Urinary bladder (tissue), 4 donors: ENCODE data around the gene ANKRD65. TPM values are rescaled to one million over a fixed set of nuclear protein-coding genes. Genes with fewer than 3 reads are reported as not detected.
A peak's percentile ranks its signal among the peaks of the same experiment; 100 is the strongest.
"Not testable (repeated sequence)": the region's sequence is repeated elsewhere in the genome, so short reads cannot be mapped to it uniquely, and the experiment has no call there.

Experiments
- DNase-seq: peaks from one replicate; pipeline ENCODE4 v3.0.0-alpha.2; 2015; ENCODE audit errors: extremely low spot score
- H3K27ac ChIP-seq: one replicate; pipeline ENCODE4 v1.5.1; 2013; ENCODE audit warnings: low read depth, mild to moderate bottlenecking, moderate library complexity
- H3K36me3 ChIP-seq: one replicate; pipeline ENCODE4 v1.6.1; 2013; ENCODE audit warnings: mild to moderate bottlenecking, moderate library complexity; ENCODE audit not compliant: insufficient read depth
- H3K4me1 ChIP-seq: one replicate; pipeline ENCODE4 v1.6.1; 2013; ENCODE audit warnings: mild to moderate bottlenecking, moderate library complexity; ENCODE audit not compliant: insufficient read depth
- H3K4me3 ChIP-seq: one replicate; pipeline ENCODE4 v1.5.1; 2013; ENCODE audit warnings: low read depth, low read length
- WGBS: extraction: QIAGEN DNeasy Blood & Tissue Kit; methylation state at CpG from one replicate; pipeline ENCODE4 v1.1.7; 2013; 5-methylcytosine and 5-hydroxymethylcytosine counted together
- polyA plus RNA-seq: library from polyadenylated mRNA; stranded (reverse); fragments of 200-250 nt; gene quantifications from one replicate; pipeline ENCODE4 v1.2.3, GENCODE V29; 2013
- total RNA-seq: library from RNA; depleted of rRNA; stranded (reverse); fragments of >200 nt; gene quantifications from one replicate; pipeline ENCODE4 v1.2.3, GENCODE V29; 2014
- donor health status: healthy with polysubstance abuse.
- donor health status: healthy.

The ANKRD65 gene
- total and polyA plus RNA-seq, 2 donors, result 5.8 to 17.7 TPM

GRCh38 chr1:1430992-1431844 is 10.1 kb upstream of the ANKRD65 start:
- no peak overlapping the region for H3K4me3 ChIP-seq
- H3K27ac ChIP-seq, result peak overlapping the region; percentile 95
- WGBS, result 43% methylated on average over 18 of the region's 18 CpGs
- H3K36me3 ChIP-seq, result no peaks in the 10 kb centered on the region
- DNase-seq, result no peak
- no peaks in the 10 kb centered on the region for H3K4me1 ChIP-seq

GRCh38 chr1:1430114-1430982 is 9.3 kb upstream of the ANKRD65 start:
- H3K27ac ChIP-seq, result peak overlapping the region; percentile 92
- no peaks in the 10 kb centered on the region for H3K36me3 ChIP-seq
- 10% methylated on average over 35 of the region's 35 CpGs for WGBS
- H3K4me3 ChIP-seq, result no peak overlapping the region
- H3K4me1 ChIP-seq, result no peaks in the 10 kb centered on the region
- DNase-seq, result no peak

- WGBS, result 45% methylated on average over 6 of the region's 6 CpGs
- DNase-seq, result no peak
- no peaks in the 10 kb centered on the region for H3K36me3 ChIP-seq
- H3K4me3 ChIP-seq, result no peak overlapping the region
- H3K4me1 ChIP-seq, result no peaks in the 10 kb centered on the region
- H3K27ac ChIP-seq, result peak overlapping the region; percentile 11
Observed at GRCh38 chr1:1429671-1430073, 8.6 kb upstream of the ANKRD65 start.

- 89% methylated on average over 6 of the region's 6 CpGs for WGBS
- H3K36me3 ChIP-seq, DNase-seq, H3K4me3 ChIP-seq, H3K4me1 ChIP-seq, H3K27ac ChIP-seq: not testable (repeated sequence)
Observed at GRCh38 chr1:1428967-1429366, 7.9 kb upstream of the ANKRD65 start.

GRCh38 chr1:1428174-1428573 is 7.1 kb upstream of the ANKRD65 start:
- Histone ChIP-seq H3K4me1 (no peaks in the 10 kb centered on the region), H3K36me3 (no peaks in the 10 kb centered on the region), H3K27ac (no peak overlapping the region), H3K4me3 (no peak overlapping the region)
- WGBS, result 77% methylated on average over 19 of the region's 19 CpGs
- DNase-seq, result no peak

- no peak for DNase-seq
- Histone ChIP-seq H3K4me3 (peak overlapping the region; percentile 51), H3K4me1 (no peaks in the 10 kb centered on the region), H3K27ac (no peak overlapping the region), H3K36me3 (no peaks in the 10 kb centered on the region)
- WGBS, result 1% methylated on average over 20 of the region's 22 CpGs
Observed at GRCh38 chr1:1427820-1428148, 6.7 kb upstream of the ANKRD65 start.

- no peaks in the 10 kb centered on the region for H3K36me3 ChIP-seq
- 8% methylated on average over 66 of the region's 66 CpGs for WGBS
- no peak for DNase-seq
- H3K27ac ChIP-seq, result no peak overlapping the region
- peak overlapping the region; percentile 51 for H3K4me3 ChIP-seq
- H3K4me1 ChIP-seq, result no peaks in the 10 kb centered on the region
Observed at GRCh38 chr1:1427106-1427819, 6.2 kb upstream of the ANKRD65 start.

GRCh38 chr1:1426496-1427105 is 5.5 kb upstream of the ANKRD65 start:
- no peak for DNase-seq
- Histone ChIP-seq H3K4me1 (no peaks in the 10 kb centered on the region), H3K4me3 (no peak overlapping the region), H3K36me3 (no peaks in the 10 kb centered on the region), H3K27ac (no peak overlapping the region)
- WGBS, result 49% methylated on average over 18 of the region's 19 CpGs

GRCh38 chr1:1425753-1426495 is 4.8 kb upstream of the ANKRD65 start:
- no peak for DNase-seq
- no peak overlapping the region for H3K27ac ChIP-seq
- no peaks in the 10 kb centered on the region for H3K4me1 ChIP-seq
- H3K36me3 ChIP-seq, result no peaks in the 10 kb centered on the region
- WGBS, result 47% methylated on average over 33 of the region's 33 CpGs
- H3K4me3 ChIP-seq, result no peak overlapping the region

- no peak overlapping the region for H3K27ac ChIP-seq
- no peak for DNase-seq
- WGBS, result 67% methylated on average over 12 of the region's 12 CpGs
- no peak overlapping the region for H3K4me3 ChIP-seq
- no peaks in the 10 kb centered on the region for H3K36me3 ChIP-seq
- H3K4me1 ChIP-seq, result no peaks in the 10 kb centered on the region
Observed at GRCh38 chr1:1425426-1425752, 4.3 kb upstream of the ANKRD65 start.

- H3K4me3 ChIP-seq, result no peak overlapping the region
- DNase-seq, result no peak
- 79% methylated on average over 15 of the region's 15 CpGs for WGBS
- no peak overlapping the region for H3K27ac ChIP-seq
- no peaks in the 10 kb centered on the region for H3K36me3 ChIP-seq
- H3K4me1 ChIP-seq, result no peaks in the 10 kb centered on the region
Observed at GRCh38 chr1:1424707-1425106, 3.6 kb upstream of the ANKRD65 start.

GRCh38 chr1:1423245-1423597 is 2.1 kb upstream of the ANKRD65 start:
- H3K4me1 ChIP-seq, result no peaks in the 10 kb centered on the region
- no peak overlapping the region for H3K4me3 ChIP-seq
- WGBS, result 82% methylated on average over 7 of the region's 7 CpGs
- H3K27ac ChIP-seq, result no peak overlapping the region
- no peak for DNase-seq
- H3K36me3 ChIP-seq, result no peaks in the 10 kb centered on the region
